GM18511 (cell line): ENCODE data around the gene WASHC4.
A peak's percentile ranks its signal among the peaks of the same experiment; 100 is the strongest.
"Not testable (repeated sequence)": the region's sequence is repeated elsewhere in the genome, so short reads cannot be mapped to it uniquely, and the experiment has no call there.

Experiments
- ATAC-seq: cut with Tn5 transposase; IDR thresholded peaks from one replicate; pipeline ENCODE4 v1.9.1; 2021; ENCODE audit warnings: mild to moderate bottlenecking, moderate library complexity; ENCODE audit not compliant: unreplicated experiment

Gene WASHC4

DNA sequence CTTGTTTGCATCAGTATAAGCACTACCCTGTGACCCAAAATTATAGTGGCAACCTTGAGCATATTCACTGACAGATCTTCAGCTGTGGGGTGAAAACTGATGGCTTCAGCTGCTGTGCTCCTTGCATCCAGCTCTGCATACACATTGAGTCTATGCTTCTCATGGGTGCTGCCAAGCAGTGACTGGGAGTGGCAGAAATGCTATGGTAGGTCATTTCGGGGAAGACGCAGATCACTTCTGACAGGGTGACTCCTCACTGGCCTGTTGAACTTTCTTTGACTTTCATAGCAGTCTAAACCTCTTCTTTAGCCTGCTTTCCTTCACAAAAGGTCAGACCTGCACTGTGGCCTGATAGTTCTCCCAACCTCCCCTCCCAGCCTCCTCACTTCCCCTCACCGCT, 17.7 kb upstream of the WASHC4 start:
- no peak for ATAC-seq

- no peak for ATAC-seq
These were observed 17.2 kb upstream of the WASHC4 start for GRCh38 chr12:105090361-105090760.

GRCh38 chr12:105091476-105092206, 15.9 kb upstream of the WASHC4 start:
- no peak for ATAC-seq

DNA sequence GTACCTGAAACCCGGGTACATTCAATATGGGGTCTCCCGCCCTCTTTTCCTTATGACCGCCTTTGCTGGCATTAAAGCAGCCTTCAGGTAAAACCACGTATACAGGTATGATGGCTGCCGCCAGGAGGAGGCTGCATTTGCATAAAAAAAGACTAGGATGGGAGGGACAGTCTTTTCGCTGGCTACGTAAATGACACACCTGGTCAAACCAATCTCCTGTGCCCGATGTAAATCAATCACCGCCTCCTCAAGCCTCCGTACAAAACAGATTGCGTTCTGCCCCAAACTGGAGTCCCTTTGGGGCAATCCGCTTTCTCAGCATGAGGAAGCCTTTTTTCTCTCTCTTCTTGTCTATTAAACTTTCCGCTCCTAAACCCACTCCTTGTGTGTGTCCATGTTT, 15.2 kb upstream of the WASHC4 start:
- no peak for ATAC-seq

GRCh38 chr12:105095338-105095737, 12.2 kb upstream of the WASHC4 start:
- ATAC-seq: not testable (repeated sequence)

DNA sequence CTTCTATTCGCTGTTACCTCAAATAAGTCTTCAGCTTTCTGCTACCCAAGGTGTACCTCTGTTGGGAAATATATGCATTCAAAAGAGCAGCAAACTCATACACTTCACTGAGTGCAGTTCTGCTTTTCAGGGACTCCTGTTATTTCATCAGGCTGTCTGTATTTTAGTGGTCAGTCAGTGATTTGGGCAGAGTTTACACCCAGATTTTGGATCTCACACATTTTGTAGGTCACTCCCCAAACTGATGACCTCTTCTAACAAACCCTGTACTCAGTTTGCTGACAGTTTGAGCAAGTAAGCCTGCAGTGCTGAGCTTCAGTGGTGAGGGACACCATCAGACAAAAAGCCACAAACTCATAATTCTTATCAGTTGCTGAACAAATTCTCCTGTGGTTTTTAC, 8.2 kb upstream of the WASHC4 start:
- ATAC-seq: no peak

GRCh38 chr12:105100207-105100985, 7.1 kb upstream of the WASHC4 start:
- ATAC-seq: no peak

DNA sequence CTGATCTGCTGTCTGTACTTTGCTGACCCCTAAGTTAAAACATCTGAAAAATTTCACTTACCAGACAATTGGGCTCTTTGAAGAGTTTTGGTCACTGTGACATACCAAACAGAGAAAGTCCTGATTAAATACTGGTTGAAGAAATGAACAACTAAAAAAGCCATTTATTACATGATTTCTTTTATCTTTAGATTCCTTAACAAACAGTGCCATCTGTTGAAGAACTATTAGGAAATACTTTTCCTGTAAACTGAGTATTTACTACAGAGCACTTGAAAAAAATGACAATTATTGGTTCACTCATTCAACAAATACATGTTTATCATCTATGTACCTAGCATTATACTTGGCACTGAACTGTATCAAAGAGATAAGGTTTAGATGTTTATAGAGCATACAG, 6.5 kb upstream of the WASHC4 start:
- no peak for ATAC-seq

DNA sequence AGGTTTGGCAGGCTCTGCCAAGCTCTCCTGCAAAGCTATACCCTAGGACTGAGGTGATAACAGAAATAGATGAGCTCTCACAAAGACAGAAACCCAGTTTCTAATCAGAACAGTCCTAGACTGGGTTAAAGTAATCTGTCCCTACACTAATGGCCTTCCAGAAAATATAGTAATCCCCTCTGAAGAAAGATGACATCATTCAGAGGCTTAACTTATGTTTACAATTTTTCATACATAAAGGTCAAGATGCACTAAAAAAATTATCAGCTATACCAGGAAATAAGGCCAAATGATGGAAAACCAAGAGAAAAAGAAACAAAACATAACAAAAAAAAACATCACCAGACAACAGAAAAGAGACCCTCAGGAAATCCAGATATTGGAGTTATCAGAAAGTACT, 4.9 kb upstream of the WASHC4 start:
- no peak for ATAC-seq

- no peak for ATAC-seq
These were observed 2.8 kb upstream of the WASHC4 start for GRCh38 chr12:105104762-105105161.

- ATAC-seq: no peak
These were observed 910 bp upstream of the WASHC4 start for GRCh38 chr12:105106621-105107020.

- peak; percentile 7 for ATAC-seq
These were observed 399 bp upstream of the WASHC4 start for GRCh38 chr12:105107171-105107493.

- ATAC-seq: peak; percentile 48
These were observed 2.1 kb downstream of the WASHC4 start for GRCh38 chr12:105109465-105110212.

DNA sequence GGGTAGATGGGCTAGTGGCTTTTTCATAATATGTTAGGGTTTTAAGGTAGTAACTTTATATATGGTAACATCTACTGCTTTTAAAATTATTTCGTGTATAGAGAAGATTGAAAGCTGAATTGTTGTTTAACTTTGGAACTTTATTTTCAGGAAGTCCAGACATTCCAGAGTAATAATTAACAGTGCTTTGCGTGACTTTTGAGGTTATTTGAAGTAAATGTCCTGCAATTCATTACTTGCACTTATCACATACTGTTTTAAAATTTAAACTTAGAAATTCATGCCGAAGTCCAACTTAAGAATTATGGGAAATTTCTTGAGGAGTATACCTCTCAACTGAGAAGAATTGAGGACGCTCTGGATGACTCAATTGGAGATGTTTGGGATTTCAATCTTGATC, 3.3 kb downstream of the WASHC4 start:
- ATAC-seq: no peak

DNA sequence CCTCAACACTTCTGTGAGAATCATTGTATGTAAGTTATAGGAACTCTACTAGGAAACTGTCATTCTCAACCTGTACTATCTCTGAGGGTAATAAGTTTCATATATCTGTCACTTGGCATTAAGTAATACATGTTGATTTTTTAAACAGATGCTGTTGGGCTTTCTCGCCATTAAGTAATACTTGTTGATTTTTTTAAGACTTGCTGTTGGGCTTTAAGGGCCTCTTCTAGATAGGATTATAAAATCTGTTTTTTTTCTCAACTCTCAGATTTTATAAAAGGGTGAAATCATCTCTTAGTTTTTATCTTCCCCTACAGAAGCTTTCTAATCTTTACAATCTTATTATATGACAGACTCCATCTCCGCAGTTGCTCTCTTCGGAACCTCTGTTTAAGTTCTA, 5.6 kb downstream of the WASHC4 start:
- ATAC-seq: no peak

- ATAC-seq: no peak
These were observed 9.4 kb downstream of the WASHC4 start for GRCh38 chr12:105116969-105117368.

DNA sequence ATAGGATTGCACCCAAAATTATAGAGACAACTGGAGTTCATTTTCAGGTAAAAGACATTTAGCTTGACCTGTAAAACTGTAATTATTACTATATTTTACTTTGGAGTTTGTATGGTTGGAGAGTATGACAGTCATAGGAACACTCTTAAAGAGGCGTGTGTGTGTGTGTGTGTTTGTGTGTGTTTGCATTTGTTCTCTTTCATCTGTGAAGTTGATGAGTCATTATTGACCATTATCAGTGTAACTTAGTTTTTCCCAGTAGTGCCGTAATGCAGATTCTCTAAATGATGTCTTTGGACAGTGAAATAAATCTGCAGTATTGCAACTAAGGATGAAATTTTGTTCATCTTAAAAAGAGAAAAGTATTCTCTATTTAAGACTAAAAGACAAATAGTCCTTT, 13.0 kb downstream of the WASHC4 start:
- no peak for ATAC-seq

DNA sequence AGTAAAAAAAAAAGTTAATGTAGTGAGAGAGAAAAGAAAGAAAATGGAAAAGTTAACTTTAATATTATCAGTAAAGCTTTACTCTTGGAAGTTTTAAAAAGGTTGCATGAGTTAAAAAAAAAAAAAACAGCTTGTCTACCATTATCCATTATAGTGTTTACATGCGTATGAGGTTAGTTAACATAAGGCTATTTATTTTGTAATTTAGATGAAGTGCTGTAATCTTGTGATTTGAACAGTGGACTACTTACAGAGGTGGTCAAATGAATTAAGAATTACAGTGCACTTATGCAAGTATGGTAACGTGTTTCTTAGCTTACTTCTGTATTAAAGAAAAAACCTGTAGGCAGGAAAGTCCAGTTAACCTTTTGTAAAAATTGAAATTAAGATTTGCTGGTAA, 30.7 kb downstream of the WASHC4 start:
- ATAC-seq: no peak

DNA sequence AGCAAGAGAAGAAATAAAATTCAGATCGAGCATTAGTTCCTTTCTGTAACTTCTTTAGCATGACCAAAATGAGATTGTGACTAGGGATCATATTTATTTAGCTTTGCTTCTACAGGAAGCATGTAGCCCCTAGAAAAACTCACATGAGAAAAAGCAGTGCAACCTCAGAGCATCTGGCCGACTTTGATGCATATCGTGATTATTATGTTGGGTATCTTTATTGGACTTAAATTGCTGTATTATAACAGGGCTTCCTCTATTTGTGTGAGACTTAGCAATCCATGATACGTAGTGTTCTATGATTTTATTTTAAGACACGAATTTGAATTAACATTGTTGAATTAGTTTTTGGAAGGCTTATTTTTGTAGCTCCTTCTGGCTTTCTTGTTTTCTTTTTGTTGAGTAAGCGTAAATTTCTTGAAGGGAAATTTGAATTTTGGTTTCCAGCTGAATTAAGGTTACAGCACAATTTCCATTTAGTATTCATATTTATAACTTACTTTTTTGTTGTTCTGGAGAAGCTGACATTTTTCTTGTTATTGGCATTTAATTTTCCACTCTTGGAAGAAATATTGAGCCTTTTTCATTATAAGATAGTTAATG, 33.9 kb downstream of the WASHC4 start:
- no peak for ATAC-seq

DNA sequence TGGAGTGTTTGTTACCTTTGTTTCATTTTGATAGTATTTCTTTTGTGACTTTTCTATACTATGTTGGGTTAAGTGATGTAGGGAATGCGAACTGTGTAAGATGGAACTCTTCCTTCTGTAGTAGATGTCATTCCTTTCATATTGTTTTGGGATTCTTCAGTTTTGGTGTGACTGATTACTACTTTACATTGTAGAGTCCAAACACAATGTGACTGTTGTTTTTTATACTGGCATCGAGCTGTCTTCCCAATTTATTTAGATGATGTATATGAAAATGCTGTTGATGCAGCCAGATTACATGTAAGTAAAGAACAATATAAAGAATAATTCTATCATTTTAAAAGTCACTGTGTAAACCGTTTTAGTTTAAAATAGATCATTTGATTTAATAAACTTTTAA, 34.7 kb downstream of the WASHC4 start:
- ATAC-seq: no peak

GRCh38 chr12:105156260-105156659, 48.7 kb downstream of the WASHC4 start:
- no peak for ATAC-seq

DNA sequence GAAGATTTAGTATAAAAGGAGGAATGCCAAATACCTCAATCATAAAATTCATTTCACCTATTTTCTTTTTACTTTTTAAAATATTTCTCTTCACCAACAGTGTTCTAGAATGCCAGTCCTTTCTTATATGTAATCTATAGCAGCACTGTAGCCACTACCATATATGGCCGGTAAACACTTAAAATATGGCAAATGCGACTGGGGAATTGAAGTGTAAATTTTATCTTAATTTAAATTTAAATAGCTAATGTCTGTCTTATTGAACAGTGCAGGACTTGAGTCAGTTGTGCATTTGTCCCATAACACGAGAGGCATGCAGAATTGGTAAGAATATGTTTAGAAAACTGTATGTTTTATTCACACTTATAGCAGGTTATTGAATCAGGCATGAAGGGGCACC, 50.1 kb downstream of the WASHC4 start:
- no peak for ATAC-seq
